HCT116 (cell line): ENCODE measurements around the gene FAM53A. TPM values are rescaled to one million over a fixed set of nuclear protein-coding genes. Genes with fewer than 3 reads are reported as not detected.

Experiments
- ATAC-seq: fragments of 200-7000 bp; cut with Tn5 transposase; 2 replicates; pipeline ENCODE4 v1.9.1; 2020; ENCODE audit warnings: mild to moderate bottlenecking, moderate library complexity
- BruUV-seq: library from RNA; stranded (reverse); fragments of 400-500 nt; replicated peaks from 2 replicates; lab custom pipeline; 2021; lab: Mats Ljungman, UMichigan
- CTCF ChIA-PET: fragments of 300-600 bp; sonication (Branson Sonifier 250); formaldehyde crosslinking; loops from one replicate; lab custom pipeline; 2021; ENCODE audit warnings: antibody characterized with exemption; lab: Charles Lee
- POLR2A ChIA-PET: fragments of 300-600, 350-600 bp; sonication (Branson Sonifier 250); formaldehyde crosslinking; loops from one replicate; lab custom pipeline; 2021; ENCODE audit warnings: antibody characterized with exemption; lab: Charles Lee
- RAD21 ChIA-PET, 2 experiments: fragments of 300-600 bp; sonication (Branson Sonifier 250); formaldehyde crosslinking; loops; one replicate each; lab custom pipeline; 2023; ENCODE audit warnings: low total read pairs in 2 of 2; ENCODE audit not compliant: uncharacterized antibody in 2 of 2, unreplicated experiment in 2 of 2, low non-redundant PET in 1 of 2; lab: Charles Lee
- DNase-seq: peaks from one replicate; pipeline ENCODE4 v3.0.0-alpha.2; 2010; ENCODE audit warnings: low read depth, low spot score
- H2AFZ ChIP-seq: fragments of 200-600 bp; shearing (Covaris generic), sonication (generic); 2 replicates; pipeline ENCODE4 v1.6.1; 2017; ENCODE audit warnings: low read depth, mixed run types, mixed read lengths, antibody characterized with exemption, low read length; ENCODE audit not compliant: poor library complexity, severe bottlenecking
- H3K27ac ChIP-seq: 2 replicates; pipeline ENCODE4 v1.5.1; 2012; ENCODE audit warnings: low read depth, low read length
- H3K27me3 ChIP-seq: fragments of 200-600 bp; sonication (generic); 2 replicates; pipeline ENCODE4 v1.6.1; 2016; ENCODE audit warnings: mixed run types, low read length, mixed read lengths; ENCODE audit not compliant: insufficient read depth
- H3K36me3 ChIP-seq, 2 experiments: fragments of 200-500 bp in 1 of 2; fragments of 200-600 bp in 1 of 2; sonication (Bioruptor generic) in 1 of 2; sonication (generic) in 1 of 2; 2 replicates each; pipeline versions ENCODE4 v1.5.1 to v1.6.1; 2014 to 2016; ENCODE audit warnings: low read length in 2 of 2, inconsistent platforms in 1 of 2, mixed read lengths in 1 of 2, mixed run types in 1 of 2; ENCODE audit not compliant: insufficient read depth in 2 of 2, control insufficient read depth in 1 of 2
- H3K4me1 ChIP-seq, 2 experiments: fragments of 200-600 bp in 1 of 2; sonication (generic) in 1 of 2; 2 replicates each; pipeline versions ENCODE4 v1.5.1 to v1.6.1; 2012 to 2017; ENCODE audit warnings: low read length in 2 of 2, inconsistent platforms in 1 of 2, mild to moderate bottlenecking in 1 of 2, mixed read lengths in 1 of 2, mixed run types in 1 of 2, moderate library complexity in 1 of 2; ENCODE audit not compliant: insufficient read depth in 2 of 2, control insufficient read depth in 1 of 2
- H3K4me2 ChIP-seq: fragments of 200-600 bp; sonication (generic); 2 replicates; pipeline ENCODE4 v1.6.1; 2017; ENCODE audit warnings: mixed run types, low read length, mixed read lengths
- H3K4me3 ChIP-seq, 2 experiments: fragments of 200-600 bp in 1 of 2; sonication (generic) in 1 of 2; replicated peaks in 1 of 2; 2 replicates each; pipeline ENCODE4 v1.5.1; 2011 to 2016; ENCODE audit warnings: low read length in 2 of 2, control low read depth in 1 of 2, low read depth in 1 of 2, mild to moderate bottlenecking in 1 of 2, mixed read lengths in 1 of 2, mixed run types in 1 of 2
- H3K79me2 ChIP-seq: fragments of 200-600 bp; sonication (generic); 2 replicates; pipeline ENCODE4 v1.6.1; 2017; ENCODE audit warnings: mild to moderate bottlenecking, mixed run types, low read length, moderate library complexity, mixed read lengths; ENCODE audit not compliant: insufficient read depth
- H3K9ac ChIP-seq: fragments of 200-600 bp; sonication (generic); 2 replicates; pipeline ENCODE4 v1.6.1; 2016; ENCODE audit warnings: low read length, mixed read lengths
- H3K9me2 ChIP-seq: fragments of 200-600 bp; sonication (generic), shearing (Covaris generic); 2 replicates; pipeline ENCODE4 v1.6.1; 2017; ENCODE audit warnings: mixed run types, mild to moderate bottlenecking, moderate library complexity; ENCODE audit not compliant: insufficient read depth
- H3K9me3 ChIP-seq, 2 experiments: fragments of 200-500 bp in 1 of 2; fragments of 200-600 bp in 1 of 2; sonication (Bioruptor generic) in 1 of 2; sonication (generic) in 1 of 2; 2 replicates each; pipeline ENCODE4 v1.6.1; 2014 to 2017; ENCODE audit warnings: low read length in 2 of 2, mixed read lengths in 2 of 2, inconsistent platforms in 1 of 2, low read depth in 1 of 2, mild to moderate bottlenecking in 1 of 2, mixed run types in 1 of 2, moderate library complexity in 1 of 2; ENCODE audit not compliant: control insufficient read depth in 1 of 2, insufficient read depth in 1 of 2
- H4K20me1 ChIP-seq: fragments of 200-600 bp; sonication (generic), shearing (Covaris generic); 2 replicates; pipeline ENCODE4 v1.6.1; 2017; ENCODE audit warnings: mixed run types, mild to moderate bottlenecking, moderate library complexity; ENCODE audit not compliant: insufficient read depth
- ELF1 ChIP-seq: IDR thresholded peaks from 2 replicates; pipeline ENCODE4 v1.6.1; 2012; ENCODE audit warnings: low read depth, borderline replicate concordance
- EZH2 ChIP-seq: fragments of 200-600 bp; sonication (generic); IDR thresholded peaks from 2 replicates; pipeline ENCODE4 v1.6.1; 2017; ENCODE audit warnings: antibody characterized with exemption, mixed run types
- MAX ChIP-seq: IDR thresholded peaks from 2 replicates; pipeline ENCODE4 v1.6.1; 2012
- intact Hi-C: fragments of 100-400 bp; cut with micrococcal nuclease; formaldehyde crosslinking; loops from 2 replicates; pipeline ENCODE4 v1.10.0; 2022
- total RNA-seq: library from RNA; stranded (reverse); gene quantifications from one replicate; pipeline ENCODE4 v1.2.1, GENCODE V29; 2021; ENCODE audit not compliant: unreplicated experiment
- TF ChIP-seq, protein P1 (sequence below): IDR thresholded peaks from 2 replicates; pipeline ENCODE4 v1.6.1; 2012; ENCODE audit warnings: low read depth

The FAM53A gene
- total RNA-seq, 1 experiment from 2014 or later, result 1.1 TPM

DNA sequence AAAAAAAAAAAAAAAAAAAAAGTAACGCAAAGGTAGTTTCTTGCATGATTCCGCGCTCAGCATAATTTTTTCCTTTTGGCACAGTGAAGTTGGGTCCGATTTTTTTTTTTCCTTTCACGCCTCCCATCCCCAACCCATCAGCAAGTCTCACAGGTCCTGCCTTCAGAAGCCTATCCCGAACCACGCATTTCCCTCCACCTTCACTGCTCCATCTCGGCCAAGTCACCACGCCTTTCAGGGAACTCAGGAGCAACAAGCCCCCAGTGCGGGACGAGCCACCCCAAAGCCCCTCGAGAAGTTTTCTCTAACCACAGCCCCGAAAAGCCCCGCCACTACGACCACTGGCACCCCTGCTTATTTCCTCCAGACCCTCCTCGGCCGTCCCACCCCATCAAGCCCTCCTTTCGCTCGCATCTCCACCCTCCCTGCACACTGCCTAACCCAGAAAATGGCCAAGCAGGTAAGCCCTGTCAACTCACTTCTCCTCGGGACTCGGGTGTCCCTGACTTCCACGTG lies 27.0 kb upstream of the FAM53A start (continued):
- TF ChIP-seq, protein P1, sequence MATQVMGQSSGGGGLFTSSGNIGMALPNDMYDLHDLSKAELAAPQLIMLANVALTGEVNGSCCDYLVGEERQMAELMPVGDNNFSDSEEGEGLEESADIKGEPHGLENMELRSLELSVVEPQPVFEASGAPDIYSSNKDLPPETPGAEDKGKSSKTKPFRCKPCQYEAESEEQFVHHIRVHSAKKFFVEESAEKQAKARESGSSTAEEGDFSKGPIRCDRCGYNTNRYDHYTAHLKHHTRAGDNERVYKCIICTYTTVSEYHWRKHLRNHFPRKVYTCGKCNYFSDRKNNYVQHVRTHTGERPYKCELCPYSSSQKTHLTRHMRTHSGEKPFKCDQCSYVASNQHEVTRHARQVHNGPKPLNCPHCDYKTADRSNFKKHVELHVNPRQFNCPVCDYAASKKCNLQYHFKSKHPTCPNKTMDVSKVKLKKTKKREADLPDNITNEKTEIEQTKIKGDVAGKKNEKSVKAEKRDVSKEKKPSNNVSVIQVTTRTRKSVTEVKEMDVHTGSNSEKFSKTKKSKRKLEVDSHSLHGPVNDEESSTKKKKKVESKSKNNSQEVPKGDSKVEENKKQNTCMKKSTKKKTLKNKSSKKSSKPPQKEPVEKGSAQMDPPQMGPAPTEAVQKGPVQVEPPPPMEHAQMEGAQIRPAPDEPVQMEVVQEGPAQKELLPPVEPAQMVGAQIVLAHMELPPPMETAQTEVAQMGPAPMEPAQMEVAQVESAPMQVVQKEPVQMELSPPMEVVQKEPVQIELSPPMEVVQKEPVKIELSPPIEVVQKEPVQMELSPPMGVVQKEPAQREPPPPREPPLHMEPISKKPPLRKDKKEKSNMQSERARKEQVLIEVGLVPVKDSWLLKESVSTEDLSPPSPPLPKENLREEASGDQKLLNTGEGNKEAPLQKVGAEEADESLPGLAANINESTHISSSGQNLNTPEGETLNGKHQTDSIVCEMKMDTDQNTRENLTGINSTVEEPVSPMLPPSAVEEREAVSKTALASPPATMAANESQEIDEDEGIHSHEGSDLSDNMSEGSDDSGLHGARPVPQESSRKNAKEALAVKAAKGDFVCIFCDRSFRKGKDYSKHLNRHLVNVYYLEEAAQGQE, result no peak

GRCh38 chr4:1708581-1708980 lies 24.5 kb upstream of the FAM53A start:
- no peak for TF ChIP-seq EZH2
- no peak for TF ChIP-seq MAX
- TF ChIP-seq ELF1, result no peak
- Histone ChIP-seq H2AFZ (no peak overlapping the region), H4K20me1 (peaks cover 38% of the 10 kb centered on the region; the same call in 1 of the 2 replicates), H3K27me3 (no peaks in the 10 kb centered on the region), H3K79me2 (peaks cover 91% of the 10 kb centered on the region), H3K4me1 (peaks cover 6 to 24% of the 10 kb centered on the region in 2 experiments; a peak in 3 of 4 replicates), H3K36me3 (peaks cover 19 to 41% of the 10 kb centered on the region in 2 experiments), H3K4me3 (no peak overlapping the region), H3K4me2 (no peak overlapping the region), H3K9me2 (no peaks in the 10 kb centered on the region), H3K27ac (no peak overlapping the region), H3K9me3 (no peaks in the 10 kb centered on the region), H3K9ac (no peak overlapping the region)
- no peak for ATAC-seq
- BruUV-seq, result no TSS peak
- DNase-seq, result no peak
- ChIA-PET CTCF (interaction anchor here (2.2 kb wide), 1 partner anchor 15 kb away, joined by 7 read pairs; no protein-coding TSS in a partner anchor), RAD21 (no interaction called here), POLR2A (no interaction called here)
- intact Hi-C loops, result no loop called here
